Erythroblast (primary cell): ENCODE data around the gene FER1L5.

ENCODE experiments used
- GATA1 ChIP-seq: IDR thresholded peaks from 2 replicates; pipeline ENCODE4 v1.6.1; 2011; ENCODE audit warnings: low read depth, mild to moderate bottlenecking, control low read depth, low read length, moderate library complexity
- POLR2A ChIP-seq: IDR thresholded peaks from 2 replicates; pipeline ENCODE4 v1.6.1; 2011; ENCODE audit warnings: mild to moderate bottlenecking, low read length

DNA sequence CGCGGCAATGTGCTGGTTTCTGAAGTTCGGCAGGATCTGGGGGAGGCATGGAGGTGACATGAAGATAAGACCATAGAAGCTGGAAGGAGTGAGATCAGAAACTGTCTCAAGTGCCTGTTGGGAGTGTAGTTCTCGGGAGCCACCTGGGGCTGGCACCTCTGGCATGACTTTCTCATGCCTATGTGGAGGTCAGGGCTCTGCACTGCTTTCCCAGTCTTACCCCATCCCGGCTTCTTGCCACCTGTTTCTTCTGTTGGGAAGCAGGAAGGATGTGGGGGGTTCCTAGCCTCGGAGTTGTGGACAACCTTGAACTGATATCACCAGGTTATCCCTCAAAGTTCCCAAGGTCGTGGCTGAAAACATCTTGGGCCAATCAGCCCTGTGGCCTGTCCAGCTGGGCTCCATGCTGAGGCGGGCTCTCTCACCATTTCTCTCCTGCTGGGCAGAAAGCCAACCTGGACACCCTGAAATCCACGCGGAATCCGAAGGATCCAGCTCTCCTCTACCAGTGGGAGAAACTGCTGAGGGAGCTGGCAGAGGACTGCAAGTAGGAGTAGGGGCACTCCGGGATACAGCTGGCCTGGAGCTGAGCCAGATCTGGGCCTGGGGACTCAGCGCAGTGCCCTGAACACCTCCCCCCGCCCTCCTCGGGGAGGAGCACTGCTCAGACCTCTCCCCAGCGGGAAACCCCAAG lies 42.5 kb downstream of the FER1L5 start:
- TF ChIP-seq POLR2A (no peak), GATA1 (no peak)
